GM18519 (cell line): ENCODE results near the gene EIF3L.

Experiments
- ATAC-seq: cut with Tn5 transposase; IDR thresholded peaks from one replicate; pipeline ENCODE4 v1.9.1; 2021; ENCODE audit warnings: mild to moderate bottlenecking, moderate library complexity; ENCODE audit not compliant: unreplicated experiment, low FRiP score

Gene EIF3L

GRCh38 chr22:37850801-37851200, 1.6 kb downstream of the EIF3L start:
- ATAC-seq = no peak

GRCh38 chr22:37852418-37852817, 3.2 kb downstream of the EIF3L start:
- no peak for ATAC-seq

GRCh38 chr22:37854946-37855345, 5.7 kb downstream of the EIF3L start:
- ATAC-seq = no peak

GRCh38 chr22:37855462-37855861, 6.2 kb downstream of the EIF3L start:
- no peak for ATAC-seq

- no peak for ATAC-seq
These were observed 11.7 kb downstream of the EIF3L start for GRCh38 chr22:37860796-37861421.

GRCh38 chr22:37862570-37863325, 13.5 kb downstream of the EIF3L start:
- ATAC-seq = no peak

- no peak for ATAC-seq
These were observed 16.3 kb downstream of the EIF3L start for GRCh38 chr22:37865510-37865909.

- no peak for ATAC-seq
These were observed 21.1 kb downstream of the EIF3L start for GRCh38 chr22:37870273-37870672.

- ATAC-seq = no peak
These were observed 31.6 kb downstream of the EIF3L start for GRCh38 chr22:37880668-37881440.

GRCh38 chr22:37884420-37884819, 35.2 kb downstream of the EIF3L start:
- no peak for ATAC-seq

GRCh38 chr22:37887584-37888378, 38.6 kb downstream of the EIF3L start:
- no peak for ATAC-seq

GRCh38 chr22:37891926-37892325, 42.7 kb downstream of the EIF3L start:
- no peak for ATAC-seq

GRCh38 chr22:37892566-37893335, 43.5 kb downstream of the EIF3L start:
- ATAC-seq = no peak

GRCh38 chr22:37893583-37893983, 44.4 kb downstream of the EIF3L start:
- ATAC-seq = no peak

GRCh38 chr22:37894939-37895670, 45.9 kb downstream of the EIF3L start:
- ATAC-seq = no peak

- no peak for ATAC-seq
These were observed 47.0 kb downstream of the EIF3L start for GRCh38 chr22:37896181-37896592.

GRCh38 chr22:37896939-37897338, 47.7 kb downstream of the EIF3L start:
- no peak for ATAC-seq

- ATAC-seq = no peak
These were observed 48.6 kb downstream of the EIF3L start for GRCh38 chr22:37897807-37898206.
